ENCODE data around the gene BDH2. TPM values are rescaled to one million over a fixed set of nuclear protein-coding genes. Genes with fewer than 3 reads are reported as not detected.

BDH2 gene
- total and polyA plus RNA-seq, 10 donors: 16.8 to 42.2 (median 37.0) TPM

DNA sequence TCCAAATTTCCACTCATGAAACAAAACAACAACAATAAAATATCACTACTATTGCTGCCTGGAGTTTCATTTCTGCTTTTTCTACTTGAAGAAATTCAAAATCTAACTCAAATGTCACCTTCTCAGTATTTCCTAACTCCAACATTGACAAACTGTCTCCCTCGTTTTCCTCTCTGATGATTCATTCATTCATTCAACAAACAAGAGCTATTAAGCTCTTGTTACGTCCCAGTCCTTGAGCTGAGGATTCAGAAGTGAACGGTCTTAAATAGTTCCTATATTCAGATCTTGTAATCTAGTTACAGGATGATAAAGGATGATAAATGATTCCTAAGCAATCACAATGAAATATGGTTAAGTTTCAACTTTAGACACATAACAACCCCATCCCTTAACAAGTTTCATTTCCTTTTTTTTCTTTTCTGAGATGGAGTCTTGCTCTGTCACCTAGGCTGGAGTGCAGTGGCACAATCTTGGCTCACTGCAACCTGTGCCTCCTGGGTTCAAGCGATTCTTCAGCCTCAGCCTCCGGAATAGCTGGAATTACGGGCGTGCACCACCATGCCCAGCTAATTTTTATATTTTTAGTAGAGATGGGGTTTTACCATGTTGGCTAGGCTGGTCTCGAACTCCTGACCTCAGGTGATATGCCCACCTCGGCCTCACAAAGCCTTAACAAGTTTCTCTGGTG, 24.7 kb downstream of the BDH2 start:
- Histone ChIP-seq H3K27ac (peak overlapping the region in 5 of 8 donors; percentile 85 to 92 (median 90)), H3K36me3 (no peaks in the 10 kb centered on the region), H3K4me3 (peak overlapping the region in 4 of 8 donors; percentile 59 to 83 (median 70)), H3K4me1 (peaks cover 15 to 41% (median 27%) of the 10 kb centered on the region in 6 donors), H3K27me3 (replicated peaks in 1 of 7) (no peaks in the 10 kb centered on the region), H3K9me3 (no peaks in the 10 kb centered on the region)
- intact Hi-C loops (cut with DNase I; ENCODE audit: low total_unique reads): no loop called here
- no peak for DNase-seq
- WGBS, 5 donors: 68 to 79% (median 75%) methylated on average over 9 of the region's 9 CpGs
- no peak for TF ChIP-seq POLR2A (IDR thresholded peaks at IDR 0.05)
- TF ChIP-seq, protein P1, sequence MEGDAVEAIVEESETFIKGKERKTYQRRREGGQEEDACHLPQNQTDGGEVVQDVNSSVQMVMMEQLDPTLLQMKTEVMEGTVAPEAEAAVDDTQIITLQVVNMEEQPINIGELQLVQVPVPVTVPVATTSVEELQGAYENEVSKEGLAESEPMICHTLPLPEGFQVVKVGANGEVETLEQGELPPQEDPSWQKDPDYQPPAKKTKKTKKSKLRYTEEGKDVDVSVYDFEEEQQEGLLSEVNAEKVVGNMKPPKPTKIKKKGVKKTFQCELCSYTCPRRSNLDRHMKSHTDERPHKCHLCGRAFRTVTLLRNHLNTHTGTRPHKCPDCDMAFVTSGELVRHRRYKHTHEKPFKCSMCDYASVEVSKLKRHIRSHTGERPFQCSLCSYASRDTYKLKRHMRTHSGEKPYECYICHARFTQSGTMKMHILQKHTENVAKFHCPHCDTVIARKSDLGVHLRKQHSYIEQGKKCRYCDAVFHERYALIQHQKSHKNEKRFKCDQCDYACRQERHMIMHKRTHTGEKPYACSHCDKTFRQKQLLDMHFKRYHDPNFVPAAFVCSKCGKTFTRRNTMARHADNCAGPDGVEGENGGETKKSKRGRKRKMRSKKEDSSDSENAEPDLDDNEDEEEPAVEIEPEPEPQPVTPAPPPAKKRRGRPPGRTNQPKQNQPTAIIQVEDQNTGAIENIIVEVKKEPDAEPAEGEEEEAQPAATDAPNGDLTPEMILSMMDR (IDR thresholded peaks at IDR 0.05 in 8 of 11, conservative IDR thresholded peaks at IDR 0.05 in 3 of 11): no peak
- TF ChIP-seq POLR2AphosphoS5 (IDR thresholded peaks at IDR 0.05): no peak

DNA sequence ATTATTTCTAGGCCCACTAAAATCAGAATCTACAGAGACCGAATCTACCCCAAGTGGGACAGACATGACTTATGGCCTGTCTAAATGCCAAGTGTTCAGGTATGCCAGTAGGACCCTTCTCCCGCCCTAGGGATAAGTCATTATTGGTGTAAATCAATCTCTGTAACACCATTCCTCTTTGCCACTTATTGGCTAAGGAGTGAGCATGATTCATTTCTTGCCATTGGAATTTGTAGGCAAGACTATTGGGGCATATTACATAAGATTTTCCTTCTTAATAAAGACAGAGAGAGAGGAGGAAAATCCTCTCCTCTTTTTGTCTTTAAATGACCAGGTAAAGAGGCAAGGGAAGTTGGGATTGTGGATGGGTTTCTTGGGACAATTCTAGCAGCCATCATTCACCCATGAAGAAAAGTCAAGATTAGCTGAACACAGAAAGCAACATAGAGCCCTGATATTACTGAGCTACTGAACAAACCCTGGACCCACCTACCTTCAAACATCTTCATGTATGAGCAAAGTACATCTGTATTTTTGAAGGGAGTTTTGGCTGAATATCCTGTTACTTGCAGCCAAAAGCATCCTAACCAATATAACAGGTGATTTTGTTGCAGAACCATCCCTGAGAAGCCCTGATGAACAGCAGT, 25.7 kb downstream of the BDH2 start:
- Histone ChIP-seq H3K4me3 (no peak overlapping the region), H3K27ac (no peak overlapping the region), H3K4me1 (peaks cover 15 to 41% (median 27%) of the 10 kb centered on the region in 6 donors), H3K9me3 (no peaks in the 10 kb centered on the region), H3K36me3 (no peaks in the 10 kb centered on the region), H3K27me3 (replicated peaks in 1 of 7) (no peaks in the 10 kb centered on the region)
- no peak for TF ChIP-seq POLR2A (IDR thresholded peaks at IDR 0.05)
- TF ChIP-seq, protein P1 (IDR thresholded peaks at IDR 0.05 in 8 of 11, conservative IDR thresholded peaks at IDR 0.05 in 3 of 11): no peak
- no peak for TF ChIP-seq POLR2AphosphoS5 (IDR thresholded peaks at IDR 0.05)
- intact Hi-C loops (cut with DNase I; ENCODE audit: low total_unique reads): no loop called here
- no peak for DNase-seq
- WGBS, 5 donors: 92 to 100% (median 97%) methylated on average over 2 of the region's 2 CpGs

DNA sequence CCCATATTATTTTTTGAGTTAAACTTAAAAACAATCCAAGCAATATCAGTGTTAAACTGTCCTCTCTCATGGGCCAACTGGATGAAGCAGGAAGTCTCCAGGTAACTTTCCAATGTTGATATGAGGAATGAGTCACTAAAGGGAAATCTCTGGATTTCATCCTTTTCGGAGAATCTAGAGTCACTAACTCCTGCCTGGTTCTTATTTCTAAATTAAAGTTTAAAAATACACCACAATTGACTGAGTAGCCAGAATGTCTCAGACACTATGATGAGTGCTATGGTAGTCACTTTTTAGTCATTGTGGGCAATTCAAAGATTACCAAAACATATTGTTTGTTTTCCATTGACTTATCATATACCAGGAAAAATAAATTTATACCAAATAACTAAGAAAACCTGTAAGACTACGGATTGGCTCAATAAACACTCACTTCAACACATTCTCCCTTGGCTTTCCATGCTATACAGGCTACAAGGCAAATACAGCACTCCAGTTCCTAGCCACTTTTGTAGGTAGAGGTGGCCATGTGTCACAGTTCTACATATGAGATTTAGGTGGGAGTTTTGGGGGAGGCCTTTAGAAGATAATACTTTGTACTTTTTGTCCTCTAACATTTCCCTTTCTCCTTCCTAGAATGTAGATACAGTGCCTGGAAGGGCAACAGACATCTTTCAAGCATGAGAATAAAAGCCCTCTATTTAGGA, 31.6 kb downstream of the BDH2 start:
- no peaks in the 10 kb centered on the region for H3K9me3 ChIP-seq
- no peak for DNase-seq
- intact Hi-C loops (cut with DNase I; ENCODE audit: low total_unique reads): no loop called here
- no peak overlapping the region for H3K27ac ChIP-seq
- H3K36me3 ChIP-seq: peaks cover 0 to 35% (median 4%) of the 10 kb centered on the region in 6 donors
- H3K27me3 ChIP-seq (replicated peaks in 1 of 7): no peaks in the 10 kb centered on the region
- no peak overlapping the region for H3K4me3 ChIP-seq
- H3K4me1 ChIP-seq: no peaks in the 10 kb centered on the region
- TF ChIP-seq POLR2AphosphoS5 (IDR thresholded peaks at IDR 0.05) (no peak), POLR2A (IDR thresholded peaks at IDR 0.05) (no peak)
- TF ChIP-seq, protein P1 (IDR thresholded peaks at IDR 0.05 in 8 of 11, conservative IDR thresholded peaks at IDR 0.05 in 3 of 11): no peak
- WGBS, 5 donors: 93 to 96% (median 95%) methylated on average over 2 of the region's 2 CpGs
